HG02571 (cell line): Measurements from ENCODE around the gene TGM3.

ENCODE experiments used
- ATAC-seq: cut with Tn5 transposase; IDR thresholded peaks from one replicate; pipeline ENCODE4 v1.9.1; 2021; ENCODE audit warnings: mild to moderate bottlenecking, moderate library complexity; ENCODE audit not compliant: unreplicated experiment

The TGM3 gene

GRCh38 chr20:2373098-2373497, 77.3 kb downstream of the TGM3 start:
- ATAC-seq: no peak

GRCh38 chr20:2374346-2375125, 78.7 kb downstream of the TGM3 start:
- no peak for ATAC-seq

GRCh38 chr20:2378893-2379292, 83.1 kb downstream of the TGM3 start:
- ATAC-seq: no peak

- ATAC-seq: no peak
These were observed 83.9 kb downstream of the TGM3 start for GRCh38 chr20:2379511-2380229.

- ATAC-seq: no peak
These were observed 84.8 kb downstream of the TGM3 start, which contains the start of gene TGM6 for GRCh38 chr20:2380601-2381000. Gene TGM6, plus strand, starts transcription at chr20:2380901. Its CDS starts 68 bp downstream, at chr20:2380969.

- no peak for ATAC-seq
These were observed 85.5 kb downstream of the TGM3 start for GRCh38 chr20:2381303-2381702.

GRCh38 chr20:2382833-2383232, 87.0 kb downstream of the TGM3 start:
- ATAC-seq: no peak

GRCh38 chr20:2385026-2385425, 89.2 kb downstream of the TGM3 start:
- ATAC-seq: no peak

GRCh38 chr20:2385496-2385895, 89.7 kb downstream of the TGM3 start:
- no peak for ATAC-seq

GRCh38 chr20:2386516-2387179, 90.8 kb downstream of the TGM3 start:
- ATAC-seq: no peak

GRCh38 chr20:2387180-2387577, 91.4 kb downstream of the TGM3 start:
- no peak for ATAC-seq

GRCh38 chr20:2387580-2387979, 91.8 kb downstream of the TGM3 start:
- no peak for ATAC-seq
